Activated naive CD4-positive, alpha-beta T cell treated with anti-CD3 and anti-CD28 coated beads, Interleukin-2, amount 50 U/mL, for 16 hours (primary cell): ENCODE measurements around the gene DOCK11.

Source experiments
- DNase-seq: peaks from one replicate; pipeline ENCODE4 v3.0.0-alpha.2; 2020

Gene DOCK11

DNA sequence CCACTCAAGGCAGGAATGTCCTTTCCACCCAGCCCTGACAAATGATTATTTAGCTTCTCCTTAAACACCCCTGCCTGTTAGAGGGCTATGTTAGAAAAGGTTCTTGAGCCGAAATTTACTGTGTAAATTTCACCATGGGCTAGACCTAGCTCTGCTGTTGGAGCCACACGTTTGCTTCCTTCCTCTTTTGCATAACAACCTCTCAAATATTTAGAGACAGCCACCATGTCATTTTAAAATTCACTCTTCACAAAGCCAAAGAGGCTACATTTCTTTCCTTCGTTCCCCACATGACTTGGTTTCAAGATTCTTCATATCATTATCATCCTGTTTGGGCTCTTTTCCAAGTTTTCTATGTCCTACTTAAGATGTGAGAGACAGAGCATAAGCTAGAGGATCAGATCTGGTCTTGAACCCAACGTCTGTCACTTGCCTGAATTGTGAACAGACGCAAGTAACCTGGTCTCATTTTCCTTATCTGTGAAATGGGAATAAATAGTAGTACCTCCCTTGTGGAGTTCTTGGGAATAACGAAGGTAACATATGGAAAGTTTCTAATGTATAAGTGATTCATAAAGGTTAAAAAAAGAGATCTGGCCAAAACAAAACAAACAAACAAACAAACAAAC is 6.7 kb downstream of the DOCK11 start:
- DNase-seq, result no peak

DNA sequence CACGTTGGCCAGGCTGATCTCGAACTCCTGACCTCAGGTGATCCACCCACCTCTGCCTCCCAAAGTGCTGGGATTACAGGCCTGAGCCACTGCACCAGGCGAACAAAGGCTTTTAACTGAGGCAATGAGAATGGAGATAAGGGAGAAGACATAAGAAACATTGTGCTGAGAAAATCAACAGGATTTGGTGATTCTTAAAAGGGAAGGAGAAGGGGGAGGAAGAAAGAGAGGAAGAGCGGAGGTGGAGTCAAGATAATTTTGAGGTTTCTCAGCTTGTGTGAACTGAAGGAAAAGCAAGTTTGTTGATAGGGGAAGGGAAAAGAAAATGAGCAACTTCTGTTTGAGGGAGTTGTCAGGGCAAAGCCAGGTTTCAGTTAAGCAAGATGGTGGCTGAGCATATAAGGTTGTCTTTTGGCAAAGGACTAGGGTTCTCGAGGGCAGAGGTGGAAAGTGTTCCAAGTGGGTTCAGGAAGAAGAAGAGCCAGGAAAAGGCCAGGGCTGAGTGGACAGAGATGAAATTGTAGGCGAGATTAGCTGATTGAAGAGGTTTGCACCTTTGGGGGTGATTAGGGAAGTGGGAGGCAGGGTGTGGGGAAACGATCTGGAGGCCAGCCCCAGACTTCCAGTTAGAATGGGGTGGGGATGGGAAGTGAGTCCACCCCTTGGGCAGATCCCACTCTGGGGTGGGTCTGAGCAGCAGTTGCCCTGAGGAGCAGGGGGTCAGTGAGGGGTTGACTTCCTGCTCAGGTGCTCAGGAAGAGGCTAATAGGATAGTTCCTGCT is 7.8 kb downstream of the DOCK11 start:
- DNase-seq, result no peak

DNA sequence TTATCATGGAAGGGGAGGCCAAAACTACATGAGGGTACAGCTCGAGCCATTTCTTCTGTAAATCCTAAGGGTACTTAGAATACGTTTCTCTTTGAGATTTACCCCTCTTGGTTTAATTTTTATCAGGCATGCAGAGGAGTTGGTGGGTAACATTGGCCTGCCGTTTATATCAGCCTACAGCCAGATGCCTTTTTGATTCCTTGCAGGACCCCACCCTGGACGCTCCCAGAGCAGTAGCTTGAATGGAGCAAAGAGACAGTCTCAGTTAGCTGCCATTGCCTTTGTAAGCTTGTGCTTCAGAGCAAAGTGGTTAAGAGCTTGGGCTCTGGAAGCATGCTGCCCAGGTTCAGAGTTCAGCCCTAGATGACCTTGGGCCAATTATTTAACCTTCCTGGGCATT is 9.0 kb downstream of the DOCK11 start:
- no peak for DNase-seq

DNA sequence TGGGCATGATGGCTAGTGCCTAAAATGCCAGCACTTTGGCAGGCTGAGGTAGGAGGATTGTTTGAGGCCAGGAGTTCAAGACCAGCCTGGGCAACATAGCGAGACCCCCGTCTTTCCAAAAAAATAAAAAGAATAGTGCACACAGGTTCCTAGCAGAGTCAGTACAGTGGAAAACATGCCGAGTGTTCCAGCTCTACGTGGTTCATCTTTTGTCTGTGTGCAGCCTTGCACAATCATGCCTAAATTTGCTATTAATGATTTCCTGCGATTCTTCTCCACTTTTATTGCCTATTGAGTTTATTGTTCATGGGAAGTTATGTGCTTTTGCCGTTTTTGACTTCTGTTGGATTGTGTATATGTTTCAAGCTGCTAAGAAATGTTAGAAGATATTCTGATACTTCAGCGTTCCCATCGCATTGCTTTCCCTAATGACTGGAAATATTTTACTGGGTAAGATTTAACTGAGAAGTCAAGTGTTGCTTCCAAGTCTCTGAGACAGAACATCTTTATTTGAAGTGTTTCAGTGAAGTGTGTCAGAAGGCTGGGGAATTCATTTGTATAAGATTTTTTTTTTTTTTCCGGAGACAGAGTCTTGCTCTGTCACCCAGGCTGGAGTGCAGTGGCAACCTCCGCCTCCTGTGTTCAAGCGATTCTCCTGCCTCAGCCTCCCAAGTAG is 11.3 kb downstream of the DOCK11 start:
- no peak for DNase-seq

DNA sequence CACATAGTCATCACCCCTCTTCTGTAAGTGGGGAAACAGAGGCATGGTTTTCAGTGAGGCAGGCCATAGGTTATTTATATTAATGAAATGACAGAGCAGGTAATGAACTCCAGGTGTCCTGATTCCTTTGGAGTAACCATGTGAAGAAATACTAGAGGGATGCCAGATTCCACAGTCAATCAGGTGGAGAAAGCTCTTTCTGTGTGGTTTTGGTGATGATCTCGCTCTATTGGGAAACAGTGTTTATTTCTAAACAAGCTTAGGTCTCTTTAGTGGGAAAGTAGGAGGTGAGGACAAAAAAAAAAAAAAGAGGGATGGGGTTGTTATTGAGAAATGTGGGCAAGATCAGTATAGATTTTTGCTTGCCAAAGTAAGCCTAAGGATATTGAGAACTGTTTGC is 12.2 kb downstream of the DOCK11 start:
- DNase-seq, result no peak

DNA sequence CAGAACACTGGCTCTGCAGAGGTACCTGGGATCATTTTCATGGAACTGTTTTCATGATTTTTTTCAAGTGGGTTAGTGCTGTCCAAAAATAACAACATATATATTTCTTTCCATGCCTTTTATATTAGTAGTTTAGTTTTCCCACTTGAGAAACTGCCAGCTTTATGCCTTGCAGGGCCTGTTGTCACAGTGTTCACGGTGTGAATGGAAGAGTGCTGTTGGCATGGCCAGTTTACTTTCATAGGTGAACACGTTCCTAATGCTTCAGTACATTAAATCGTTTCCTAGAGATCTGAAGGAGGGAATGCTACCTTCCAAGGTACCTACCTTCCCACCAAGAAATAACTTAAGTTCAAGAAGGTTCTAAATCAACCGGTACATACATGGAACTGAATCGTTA is 12.6 kb downstream of the DOCK11 start:
- DNase-seq, result no peak

DNA sequence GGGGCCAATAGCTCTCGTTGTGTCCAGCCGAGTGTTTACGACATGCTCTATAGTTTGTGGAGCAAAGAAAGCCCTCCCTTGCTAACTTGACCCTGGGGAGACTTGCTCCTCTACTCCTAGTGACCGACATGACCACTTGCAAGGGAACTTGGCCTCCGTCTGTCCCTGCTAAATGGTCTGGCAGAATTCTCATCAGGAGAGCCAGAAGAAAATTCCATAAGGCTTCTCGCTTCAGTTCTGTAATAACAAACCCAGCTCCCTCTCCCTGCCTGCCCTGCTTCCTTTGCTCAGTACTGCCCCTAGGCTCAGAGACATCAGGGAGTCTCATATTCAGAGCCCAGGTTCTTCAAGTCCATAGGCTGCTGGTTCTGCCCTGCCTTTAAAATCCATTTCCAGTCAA is 13.0 kb downstream of the DOCK11 start:
- no peak for DNase-seq

DNA sequence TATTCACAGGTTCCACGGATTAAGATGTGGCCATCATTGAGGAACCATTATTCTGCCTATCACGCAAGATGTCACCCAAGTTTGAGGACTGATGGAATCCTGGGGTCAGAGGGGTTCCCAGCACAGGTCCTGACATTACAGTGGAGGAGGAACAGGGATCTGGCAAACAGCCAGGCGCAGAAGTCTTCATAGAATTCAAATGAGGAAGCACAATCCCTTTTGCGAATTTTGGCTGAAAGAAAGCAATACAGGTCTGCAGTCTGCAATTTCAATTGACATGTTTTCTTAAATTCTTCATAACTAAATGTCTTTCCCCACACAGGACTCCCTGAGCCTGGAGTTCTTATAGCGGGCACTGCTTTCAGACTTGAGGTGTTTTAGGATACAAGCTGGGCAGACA is 14.5 kb downstream of the DOCK11 start:
- DNase-seq, result no peak

DNA sequence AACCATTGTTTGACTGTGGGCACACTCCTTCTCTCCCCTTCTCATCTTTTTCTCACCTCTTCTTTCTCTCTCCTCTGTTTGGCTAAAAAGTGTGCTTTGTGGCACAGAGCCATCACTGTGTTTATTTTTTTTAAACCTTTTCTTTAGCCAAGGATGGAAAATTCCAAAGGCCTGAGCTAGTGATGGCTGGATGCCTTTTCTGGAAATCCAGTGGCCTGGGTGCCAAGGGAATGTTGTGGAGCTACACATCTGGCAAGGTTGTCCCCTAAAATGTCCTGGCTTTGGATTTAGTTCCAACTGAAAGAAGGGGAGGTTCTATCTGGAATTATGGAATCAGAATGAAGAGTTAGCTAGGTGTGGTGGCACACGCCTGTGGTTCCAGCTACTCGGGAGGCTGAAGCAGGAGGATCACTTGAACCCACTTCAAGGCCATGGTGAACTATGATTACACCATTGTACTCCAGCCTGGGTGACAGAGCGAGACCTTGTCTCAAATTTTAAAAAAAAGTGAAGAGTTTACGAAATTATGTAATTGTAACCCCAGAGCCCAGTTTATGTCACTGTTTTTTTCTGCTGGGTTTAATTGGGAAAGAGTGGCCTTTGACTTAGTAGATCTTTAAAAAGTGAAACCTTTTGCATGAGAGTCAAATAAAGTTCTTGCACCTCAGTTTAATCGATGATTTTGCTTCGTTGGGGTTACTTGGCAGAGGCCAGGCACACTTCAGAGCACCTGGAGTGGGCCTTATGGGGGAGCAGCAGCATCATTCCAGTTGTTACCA is 17.7 kb downstream of the DOCK11 start:
- no peak for DNase-seq

DNA sequence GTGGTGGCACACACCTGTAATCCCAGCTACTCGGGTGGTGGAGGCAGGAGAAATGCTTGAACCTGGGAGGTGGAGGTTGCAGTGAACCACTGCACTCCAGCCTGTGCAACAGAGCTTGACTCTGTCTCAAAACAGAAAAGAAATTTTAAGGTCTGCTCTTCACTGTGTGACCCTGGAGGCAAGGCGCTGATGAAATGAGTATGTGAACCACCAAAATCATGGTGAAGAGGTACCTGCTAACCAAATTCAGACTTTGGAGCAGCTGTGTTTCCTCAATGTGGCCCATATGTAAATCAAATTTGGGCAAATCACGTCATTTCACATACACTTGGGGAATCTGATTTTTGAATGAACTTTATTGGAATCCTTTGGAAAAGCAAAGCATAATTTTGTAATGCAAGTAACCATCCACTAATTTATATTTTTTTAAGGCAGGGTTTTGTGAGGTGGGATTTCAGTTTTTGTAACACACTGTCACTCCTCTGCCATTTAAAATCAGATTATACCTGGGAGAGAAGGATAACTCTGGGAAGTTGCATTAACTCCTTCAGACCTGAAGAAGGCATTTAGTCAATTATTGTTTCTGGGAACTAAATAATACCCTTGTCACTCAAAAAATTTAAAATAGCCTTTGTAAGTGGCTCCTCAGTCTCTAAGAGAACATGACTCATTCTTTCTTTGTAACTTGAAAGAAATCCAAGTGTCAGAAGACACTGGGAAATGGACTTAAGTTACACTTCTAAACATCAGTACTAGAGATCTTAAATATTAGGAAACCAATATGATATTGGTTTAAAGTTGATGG is 24.0 kb downstream of the DOCK11 start:
- DNase-seq, result no peak

DNA sequence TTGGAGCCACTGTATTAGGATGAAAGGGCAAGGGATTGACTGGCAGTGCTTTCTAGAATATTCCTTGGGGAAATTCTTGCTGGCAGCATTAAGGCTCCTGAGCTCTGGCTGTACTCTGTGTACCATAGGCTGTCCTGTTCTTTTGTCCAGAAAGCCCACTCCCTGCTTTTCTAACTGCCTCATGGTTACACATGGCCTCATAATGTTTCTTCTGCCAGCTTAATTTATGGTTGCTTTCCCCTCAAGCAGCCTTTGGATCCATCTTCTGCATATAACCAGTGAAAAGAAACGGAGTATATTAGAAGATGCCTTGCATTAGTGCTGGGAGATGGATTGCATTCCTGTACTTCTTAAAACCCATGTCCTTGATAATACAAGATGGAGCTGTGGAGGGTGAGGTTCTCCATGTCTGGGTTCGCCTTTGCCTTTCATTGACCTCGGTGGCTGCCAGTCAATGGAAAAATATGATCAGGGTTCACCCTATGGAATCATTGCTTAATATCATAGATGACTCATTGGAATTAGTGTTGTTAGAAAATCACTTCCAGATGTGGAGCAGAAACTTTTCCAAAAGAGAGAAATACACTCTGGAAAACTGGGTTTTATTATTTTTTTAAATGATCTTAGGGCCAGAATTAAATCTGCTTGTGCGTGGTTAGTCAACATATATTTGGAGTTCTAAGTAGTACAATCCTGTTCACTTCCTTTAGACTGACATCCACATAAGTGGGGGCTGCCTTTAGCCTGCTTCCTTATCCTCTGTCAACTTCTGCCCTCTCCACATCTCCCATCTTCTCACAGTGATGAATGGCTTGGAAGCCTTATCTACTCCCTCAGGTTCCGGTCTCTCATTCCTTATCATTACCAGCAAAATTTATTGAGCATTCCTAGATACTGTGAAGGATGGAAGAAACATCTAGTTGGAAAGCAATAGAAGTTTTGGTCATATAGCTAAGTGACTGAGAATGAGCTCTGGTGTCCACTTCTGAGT is 24.9 kb downstream of the DOCK11 start:
- no peak for DNase-seq

DNA sequence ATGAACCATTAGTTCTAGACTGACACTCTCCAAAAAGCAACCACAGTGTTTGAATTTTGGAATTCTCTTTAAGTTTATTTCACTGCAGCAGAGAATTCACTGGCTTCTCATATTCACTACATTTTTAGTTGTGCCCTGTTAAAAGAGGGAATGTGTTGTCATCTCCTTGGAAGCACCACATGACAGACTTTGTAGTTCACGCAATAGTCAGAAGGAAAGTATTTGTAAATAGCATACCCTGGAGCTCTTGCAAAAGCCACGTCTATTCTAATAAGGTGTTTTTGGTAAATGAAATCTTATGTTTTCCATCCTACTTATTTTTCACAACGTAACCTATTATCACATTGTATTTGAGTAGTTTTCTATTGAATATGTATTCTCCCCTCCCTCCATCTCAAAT is 25.8 kb downstream of the DOCK11 start:
- no peak for DNase-seq

DNA sequence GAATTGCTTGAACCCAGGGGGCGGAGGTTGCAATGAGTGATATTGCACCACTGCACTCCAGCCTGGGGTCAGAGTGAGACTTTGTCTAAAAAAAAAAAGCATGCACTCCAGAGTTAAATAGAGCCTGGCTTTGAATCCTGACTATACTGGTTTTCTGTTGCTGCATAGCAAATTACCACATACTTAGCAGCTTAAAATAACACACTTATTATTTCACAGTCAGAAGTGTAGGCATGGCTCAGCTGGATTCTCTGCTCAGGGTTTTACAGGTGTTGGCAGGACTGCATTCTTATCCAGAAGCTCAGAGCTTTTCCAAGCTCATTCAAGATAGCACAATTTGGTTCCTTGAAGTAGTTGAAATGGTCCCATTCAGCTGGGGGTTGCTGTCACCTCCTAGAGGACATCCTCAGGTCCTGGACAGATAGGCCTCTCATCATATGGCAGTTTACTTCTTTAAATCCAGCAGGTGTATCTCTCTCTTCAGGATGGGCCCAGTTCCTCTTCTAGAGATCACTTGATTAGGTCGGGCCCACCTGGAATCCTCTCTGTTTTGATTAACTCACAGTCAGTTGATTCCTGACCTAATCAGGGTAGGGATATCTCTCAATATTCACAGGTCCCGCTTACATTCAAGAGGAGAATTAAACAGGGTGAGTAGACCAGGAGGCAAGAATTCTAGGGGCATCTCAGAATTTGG is 26.8 kb downstream of the DOCK11 start:
- DNase-seq, result no peak

DNA sequence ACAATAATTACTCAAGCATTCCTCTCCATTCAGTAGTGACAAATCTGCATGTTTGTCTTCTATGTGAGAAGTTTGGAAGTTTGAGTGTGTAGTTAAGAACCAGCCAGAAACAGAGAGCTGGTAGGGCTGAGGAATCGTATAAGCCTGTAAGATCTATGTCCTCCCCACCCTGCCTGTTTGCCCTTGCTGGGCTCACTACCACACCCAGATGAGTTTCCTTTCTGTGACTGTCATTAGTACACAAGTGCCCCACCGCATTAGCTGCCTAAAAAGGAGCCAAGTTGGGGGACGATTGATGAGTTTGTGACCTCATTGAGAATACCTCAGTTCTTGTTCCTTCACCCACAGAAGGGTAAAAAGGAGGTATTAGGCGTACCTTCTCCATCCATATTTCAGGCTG is 28.3 kb downstream of the DOCK11 start:
- peak; percentile 13 for DNase-seq

DNA sequence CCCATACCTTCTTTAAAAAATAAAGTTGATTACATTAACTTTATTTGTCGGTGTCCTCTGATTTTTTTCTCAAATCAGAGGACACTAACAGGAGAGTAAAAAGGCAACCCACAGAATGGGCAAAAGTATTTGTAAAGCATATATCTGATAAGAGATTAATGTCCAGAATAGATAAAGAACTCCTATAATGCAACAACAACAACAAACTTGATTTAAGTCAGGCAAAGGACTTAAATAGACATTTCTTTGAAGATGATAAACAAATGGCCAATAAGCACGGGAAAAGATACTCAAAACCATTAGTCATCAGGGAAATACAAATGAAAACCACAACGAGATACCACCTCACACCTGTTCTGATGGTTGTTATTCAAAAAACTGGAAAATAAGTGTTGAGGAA is 28.7 kb downstream of the DOCK11 start:
- no peak for DNase-seq

DNA sequence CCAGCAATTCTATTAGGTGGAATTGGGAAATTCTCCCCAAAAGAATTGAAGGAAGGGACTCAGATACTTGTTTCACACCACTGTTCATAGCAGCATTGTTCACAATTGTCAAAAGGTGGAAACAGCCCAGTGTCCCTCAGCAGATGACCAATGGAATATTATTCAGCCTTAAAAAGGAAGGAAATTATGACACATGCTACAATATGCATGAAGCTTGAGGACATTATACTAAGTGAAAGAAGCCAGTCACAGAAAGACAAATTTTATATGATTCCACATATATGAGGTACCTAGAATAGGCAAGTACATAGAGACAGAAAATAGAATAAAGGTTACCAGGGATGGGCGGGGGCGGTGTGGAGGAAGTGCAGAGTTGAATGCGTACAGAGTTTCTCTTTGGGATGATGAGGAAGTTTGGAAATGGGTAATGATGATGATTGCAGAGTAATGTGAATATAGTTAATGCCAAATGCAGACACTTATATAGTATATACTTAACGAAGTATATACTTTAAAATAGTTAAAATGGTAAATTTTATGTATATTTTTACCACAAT is 29.6 kb downstream of the DOCK11 start:
- no peak for DNase-seq

DNA sequence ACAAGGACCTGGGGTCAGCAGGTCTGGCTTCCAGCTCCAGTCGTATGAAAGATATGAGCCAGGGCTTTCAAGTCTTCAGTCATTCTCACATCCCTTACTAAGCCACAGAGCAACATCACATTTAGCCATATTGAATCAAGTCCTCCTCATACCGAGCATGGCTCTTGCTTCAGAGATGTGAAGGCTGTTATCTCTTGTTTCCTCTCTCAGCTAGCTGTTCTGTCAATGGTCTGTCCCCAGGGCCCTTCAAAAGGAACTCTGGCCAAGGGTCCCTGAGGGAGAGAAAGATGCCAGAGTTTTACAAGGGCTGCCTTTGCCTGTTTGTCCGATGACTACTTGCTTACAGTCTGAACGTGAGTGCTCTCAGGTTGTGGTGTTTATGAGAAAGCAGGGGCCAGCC is 30.5 kb downstream of the DOCK11 start:
- DNase-seq, result no peak

DNA sequence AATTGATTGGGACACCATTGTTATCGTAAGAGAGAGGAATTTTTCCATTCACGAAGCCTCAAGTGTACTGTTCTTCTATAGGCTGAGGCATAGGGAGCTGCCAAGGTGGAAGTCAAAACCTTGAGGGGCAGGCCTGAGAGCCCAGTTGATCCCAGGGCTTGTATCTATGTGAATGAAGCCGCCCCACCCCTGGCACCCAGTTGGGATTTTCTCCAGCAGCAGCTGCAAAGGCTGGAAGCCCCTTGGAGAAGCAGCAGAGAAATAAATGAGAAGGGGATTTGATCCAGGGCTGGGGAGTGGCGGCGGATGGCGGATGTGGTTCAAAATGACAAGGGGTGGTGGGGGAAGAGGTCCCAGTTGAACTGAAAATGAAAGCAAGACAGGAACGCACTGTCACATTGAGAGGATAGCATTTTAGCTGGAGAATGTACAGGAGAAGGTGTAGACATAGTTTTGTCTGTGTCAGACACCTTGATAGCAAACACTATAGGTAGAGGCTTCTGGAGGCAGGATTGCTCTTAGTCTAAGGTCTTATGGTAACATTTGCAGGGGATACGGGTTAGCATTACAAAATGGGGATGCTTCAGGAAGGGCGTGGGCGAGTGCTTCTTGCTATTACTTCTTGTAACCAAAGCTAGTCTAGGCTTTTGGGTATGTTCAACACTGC is 32.6 kb downstream of the DOCK11 start:
- DNase-seq, result peak; percentile 52

DNA sequence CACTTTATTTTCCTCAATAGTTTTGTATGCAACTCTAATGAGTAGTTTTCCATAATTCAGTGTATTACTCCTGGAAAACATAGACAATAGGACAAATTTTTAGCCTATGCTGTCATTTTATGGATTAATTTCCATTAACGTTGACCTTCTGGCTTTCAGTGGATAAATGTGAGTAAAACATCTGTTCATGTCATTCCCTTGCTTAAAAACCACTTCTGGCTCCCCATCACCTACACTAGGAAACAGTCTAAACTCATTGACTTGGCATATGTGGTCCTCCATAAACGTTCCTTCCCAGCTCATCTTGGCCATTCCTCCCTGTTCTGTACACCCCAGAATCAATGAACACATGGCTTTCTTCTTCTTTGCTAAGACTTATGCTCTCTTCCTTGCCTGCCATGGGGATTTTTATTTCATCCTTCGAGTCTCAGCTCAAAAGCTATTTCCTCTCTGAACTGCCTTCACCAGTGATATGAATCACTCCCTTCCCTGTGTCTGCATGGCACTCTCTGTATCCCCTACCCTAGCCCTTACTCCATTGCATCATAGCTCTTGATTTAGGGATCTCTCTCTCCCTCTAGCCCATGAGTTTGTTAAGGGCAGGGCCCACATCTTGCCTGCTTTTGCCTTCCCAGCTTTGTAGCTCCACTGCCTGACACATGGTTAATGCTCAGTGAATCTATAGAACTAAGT is 34.8 kb downstream of the DOCK11 start:
- no peak for DNase-seq
